ENCODE results near the gene ACSS2.

DNA sequence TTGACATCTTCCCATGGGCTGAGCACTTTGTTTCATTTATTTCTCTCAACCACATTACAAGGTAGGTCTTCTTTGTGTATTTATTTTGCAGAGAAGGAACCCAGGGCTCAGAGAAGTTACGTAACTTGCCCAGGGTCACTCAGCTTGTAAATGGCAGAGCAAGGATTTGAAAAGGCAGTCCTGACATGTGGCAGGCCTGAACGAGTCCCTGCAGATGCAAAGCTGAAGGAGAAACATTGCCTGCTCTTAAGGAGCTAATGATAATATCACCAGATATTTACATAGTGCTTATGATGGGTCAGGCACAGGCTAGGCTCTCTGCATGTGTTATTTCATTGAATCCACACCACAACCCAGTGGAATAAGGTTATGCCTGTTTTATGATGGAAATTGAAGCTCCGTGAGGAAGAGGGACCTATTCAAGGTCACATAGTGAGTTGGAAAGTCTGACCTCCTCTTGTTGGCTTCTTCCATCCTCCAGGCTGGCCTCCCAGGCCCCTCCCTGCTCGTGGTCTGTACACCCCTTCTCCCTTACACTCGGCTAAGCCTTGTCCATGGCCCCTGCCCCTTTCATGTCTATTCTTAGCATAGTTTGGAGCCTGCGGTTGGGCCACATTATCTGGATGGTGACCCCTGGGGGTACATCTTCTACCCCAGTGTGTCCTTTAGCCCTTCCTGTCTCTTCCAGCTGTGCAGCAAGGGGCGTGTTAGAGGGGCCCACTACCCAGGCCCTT lies 91.8 kb downstream of the ACSS2 start:
- TF ChIP-seq GATA2 (IDR thresholded peaks at IDR 0.05; ENCODE audit: low read depth, low read length) (no peak), GATA3 (IDR thresholded peaks at IDR 0.05; ENCODE audit: low read depth, low read length) (no peak)
